ENCODE measurements around the gene NRP2.

Gene NRP2

DNA sequence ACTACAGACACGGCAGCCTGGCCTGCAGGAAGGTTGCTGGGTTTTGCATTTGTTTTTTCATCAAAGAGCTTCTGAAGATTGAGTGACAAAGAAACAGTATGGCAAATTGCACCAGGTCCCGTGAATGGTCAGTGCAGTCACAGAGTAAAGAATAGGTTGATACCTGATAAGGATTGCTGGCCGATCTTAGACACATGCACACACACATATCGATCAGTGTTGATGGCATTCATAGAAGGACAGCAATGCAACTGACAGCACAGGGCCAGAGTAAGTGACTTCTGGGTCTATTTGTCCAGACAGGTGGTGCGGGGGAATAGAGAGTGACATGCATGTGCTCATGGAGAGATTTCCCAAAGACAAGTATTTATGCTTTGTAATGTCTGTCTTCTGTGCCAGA is 42.8 kb downstream of the NRP2 start:
- TF ChIP-seq, protein P1, sequence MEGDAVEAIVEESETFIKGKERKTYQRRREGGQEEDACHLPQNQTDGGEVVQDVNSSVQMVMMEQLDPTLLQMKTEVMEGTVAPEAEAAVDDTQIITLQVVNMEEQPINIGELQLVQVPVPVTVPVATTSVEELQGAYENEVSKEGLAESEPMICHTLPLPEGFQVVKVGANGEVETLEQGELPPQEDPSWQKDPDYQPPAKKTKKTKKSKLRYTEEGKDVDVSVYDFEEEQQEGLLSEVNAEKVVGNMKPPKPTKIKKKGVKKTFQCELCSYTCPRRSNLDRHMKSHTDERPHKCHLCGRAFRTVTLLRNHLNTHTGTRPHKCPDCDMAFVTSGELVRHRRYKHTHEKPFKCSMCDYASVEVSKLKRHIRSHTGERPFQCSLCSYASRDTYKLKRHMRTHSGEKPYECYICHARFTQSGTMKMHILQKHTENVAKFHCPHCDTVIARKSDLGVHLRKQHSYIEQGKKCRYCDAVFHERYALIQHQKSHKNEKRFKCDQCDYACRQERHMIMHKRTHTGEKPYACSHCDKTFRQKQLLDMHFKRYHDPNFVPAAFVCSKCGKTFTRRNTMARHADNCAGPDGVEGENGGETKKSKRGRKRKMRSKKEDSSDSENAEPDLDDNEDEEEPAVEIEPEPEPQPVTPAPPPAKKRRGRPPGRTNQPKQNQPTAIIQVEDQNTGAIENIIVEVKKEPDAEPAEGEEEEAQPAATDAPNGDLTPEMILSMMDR (IDR thresholded peaks at IDR 0.05; ENCODE audit: extremely low read depth, insufficient read depth, missing control alignments): no peak
- no peak for DNase-seq (ENCODE audit: low spot score)
- in situ Hi-C loops (cut with MboI; ENCODE audit: low pct_unique_long_range_greater_than_20kb, low sequenced_read_pairs, unreplicated experiment): no loop called here

- in situ Hi-C loops (cut with MboI; ENCODE audit: low pct_unique_long_range_greater_than_20kb, low sequenced_read_pairs, unreplicated experiment): no loop called here
- DNase-seq (ENCODE audit: low spot score): no peak
Measured at GRCh38 chr2:205726506-205726905, 44.2 kb downstream of the NRP2 start.

DNA sequence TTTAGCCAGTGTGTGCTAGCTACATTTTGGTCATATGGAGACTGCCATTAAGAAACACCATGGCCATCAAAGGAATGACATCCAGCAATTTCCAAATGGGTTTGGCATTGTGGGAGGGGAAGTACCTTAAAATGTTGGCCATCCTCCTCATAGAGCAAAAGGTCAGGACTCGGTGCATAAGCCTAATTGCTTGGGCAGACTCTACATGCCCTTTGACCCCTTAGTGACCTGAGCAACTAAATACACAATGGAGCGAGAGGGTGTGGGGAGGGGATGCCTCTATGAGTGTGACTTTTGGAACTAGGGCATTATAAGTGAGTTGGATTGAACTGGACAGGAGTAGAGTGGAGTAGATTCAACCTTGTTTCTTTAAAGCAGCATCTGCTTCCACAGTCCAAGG is 44.9 kb downstream of the NRP2 start:
- TF ChIP-seq, protein P1 (IDR thresholded peaks at IDR 0.05; ENCODE audit: extremely low read depth, insufficient read depth, missing control alignments): no peak
- DNase-seq (ENCODE audit: low spot score): no peak
- in situ Hi-C loops (cut with MboI; ENCODE audit: low pct_unique_long_range_greater_than_20kb, low sequenced_read_pairs, unreplicated experiment): no loop called here

More at GRCh38 chr2:205726506-205726905, 44.2 kb downstream of the NRP2 start:
- TF ChIP-seq, protein P1 (IDR thresholded peaks at IDR 0.05; ENCODE audit: extremely low read depth, insufficient read depth, missing control alignments): no peak

DNA sequence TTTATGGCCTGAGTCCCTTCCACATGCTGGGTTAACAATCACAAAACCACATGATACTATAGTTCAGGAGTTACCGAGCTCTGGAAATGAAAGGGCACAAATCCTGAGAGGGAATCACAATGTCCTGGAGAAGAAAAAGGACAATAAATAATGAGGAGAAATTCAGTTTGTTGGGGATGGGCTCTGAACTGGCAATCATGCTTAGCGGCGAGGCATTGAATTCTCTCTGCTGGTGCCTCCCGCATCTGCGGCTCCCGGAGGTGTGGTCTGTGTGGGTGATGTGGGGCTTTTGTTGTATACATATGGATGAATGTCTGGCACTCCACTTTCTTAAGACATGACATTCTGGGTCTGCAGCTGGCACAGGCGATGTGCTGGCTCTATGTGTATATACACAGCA is 46.1 kb downstream of the NRP2 start:
- no peak for DNase-seq (ENCODE audit: low spot score)
- TF ChIP-seq, protein P1 (IDR thresholded peaks at IDR 0.05; ENCODE audit: extremely low read depth, insufficient read depth, missing control alignments): no peak
- in situ Hi-C loops (cut with MboI; ENCODE audit: low pct_unique_long_range_greater_than_20kb, low sequenced_read_pairs, unreplicated experiment): no loop called here

GRCh38 chr2:205730191-205730590 is 47.9 kb downstream of the NRP2 start:
- DNase-seq (ENCODE audit: low spot score): no peak
- in situ Hi-C loops (cut with MboI; ENCODE audit: low pct_unique_long_range_greater_than_20kb, low sequenced_read_pairs, unreplicated experiment): no loop called here
- TF ChIP-seq, protein P1 (IDR thresholded peaks at IDR 0.05; ENCODE audit: extremely low read depth, insufficient read depth, missing control alignments): no peak

DNA sequence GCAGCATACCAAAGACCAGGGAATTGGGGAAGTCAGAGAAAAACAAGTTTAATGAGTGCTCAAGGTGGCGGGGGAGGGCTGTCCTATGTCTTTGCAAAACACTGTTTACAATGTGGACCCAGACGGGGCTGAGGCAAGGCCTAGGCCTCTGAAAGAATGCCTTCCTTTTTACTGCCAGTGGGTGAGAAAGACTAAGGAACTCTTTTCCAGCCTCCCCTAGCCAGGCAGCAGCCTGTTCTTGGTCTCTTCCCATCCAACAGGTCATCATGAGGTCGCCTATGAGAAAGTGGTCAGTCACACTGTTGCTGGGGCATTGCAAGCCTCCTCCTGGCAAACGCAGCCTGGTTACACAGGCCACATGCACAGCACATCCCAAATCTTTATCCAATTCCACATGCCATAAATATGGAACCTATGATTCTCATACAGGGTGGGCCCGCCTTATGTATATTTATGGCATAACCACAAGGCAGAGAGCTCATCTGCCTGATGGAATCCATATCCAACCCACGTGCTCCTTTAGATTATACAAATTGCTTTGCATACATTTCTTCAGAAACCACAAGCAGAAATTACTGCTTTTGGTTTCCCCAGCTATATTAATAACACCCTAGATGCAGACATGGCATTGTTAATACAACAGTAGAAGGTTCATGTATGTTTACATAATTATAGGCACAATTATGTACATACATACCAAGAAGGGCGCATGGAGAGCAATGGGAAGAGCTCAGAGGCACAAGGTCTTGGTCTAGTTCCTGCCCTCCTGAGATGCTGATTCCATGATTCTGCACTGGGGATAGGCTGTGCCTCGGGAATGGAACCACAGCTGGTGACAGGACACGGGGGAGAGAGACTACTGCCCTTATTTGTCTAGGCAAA is 48.6 kb downstream of the NRP2 start:
- TF ChIP-seq, protein P1 (IDR thresholded peaks at IDR 0.05; ENCODE audit: extremely low read depth, insufficient read depth, missing control alignments): no peak
- in situ Hi-C loops (cut with MboI; ENCODE audit: low pct_unique_long_range_greater_than_20kb, low sequenced_read_pairs, unreplicated experiment): no loop called here
- no peak for DNase-seq (ENCODE audit: low spot score)

Data from GM13977 (cell line).